HPDE6-E6E7 (cell line): ENCODE measurements around the gene ZBTB40.

ENCODE experiments used
- DNase-seq: peaks from one replicate; pipeline ENCODE4 v3.0.0; 2011; ENCODE audit warnings: missing footprints; ENCODE audit errors: extremely low spot score

The ZBTB40 gene

DNA sequence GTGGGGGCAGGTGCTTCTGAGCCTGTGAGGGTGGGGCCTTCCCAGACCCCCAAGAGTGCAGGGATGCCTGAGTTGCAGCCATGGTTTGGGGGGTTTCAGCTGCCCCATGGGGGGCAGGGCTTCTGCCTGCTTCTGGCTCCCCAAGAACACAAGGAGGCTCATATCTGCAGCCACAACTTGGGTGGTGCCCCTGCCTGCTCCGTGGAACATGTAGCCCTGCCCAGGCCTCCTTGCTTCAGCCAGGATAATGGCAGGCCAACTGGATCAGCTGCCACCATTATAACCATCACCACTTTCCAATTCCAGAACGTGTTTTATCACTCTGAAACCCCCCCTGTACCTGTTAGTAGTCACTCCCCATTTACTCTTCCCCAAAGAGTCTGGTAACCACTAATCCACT is 14.0 kb downstream of the ZBTB40 start:
- no peak for DNase-seq

DNA sequence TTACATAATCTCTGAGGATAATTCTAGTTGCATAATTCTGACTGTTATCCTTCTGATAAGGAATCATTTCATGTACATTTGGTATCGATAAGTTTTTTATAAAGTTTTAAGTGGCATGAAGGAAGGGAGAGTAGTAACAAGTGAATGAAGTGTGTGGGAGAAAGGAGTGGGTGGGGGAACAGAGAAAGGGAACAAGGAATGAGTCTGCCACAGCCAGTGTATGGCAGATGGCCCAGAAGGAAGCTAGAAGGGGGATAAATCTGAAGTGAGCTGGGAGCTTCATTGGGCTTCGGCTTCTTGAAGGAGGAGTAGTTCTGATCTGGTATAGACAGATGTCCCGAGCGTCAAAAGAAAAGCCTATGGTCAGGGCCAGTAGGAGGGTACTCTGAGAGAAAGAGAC is 18.6 kb downstream of the ZBTB40 start:
- DNase-seq = no peak

DNA sequence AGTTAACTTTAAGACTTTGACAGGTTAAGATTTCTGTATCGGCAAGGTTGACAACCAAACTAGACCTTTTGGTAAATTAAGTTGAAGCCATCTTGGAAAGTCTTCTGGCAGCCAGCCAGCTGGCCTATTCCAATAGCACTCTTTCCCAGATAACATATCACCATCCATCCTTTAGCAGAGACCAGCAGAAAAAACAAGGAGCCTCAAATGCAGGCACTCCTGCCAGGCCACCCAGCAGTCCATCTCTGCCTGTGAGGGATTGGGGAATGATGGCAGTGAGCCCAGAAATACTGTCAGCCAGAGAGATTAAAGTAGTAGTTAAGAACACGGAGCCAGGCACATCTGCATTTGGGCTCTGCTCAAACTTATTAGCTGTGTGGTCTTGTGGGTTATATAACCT is 19.4 kb downstream of the ZBTB40 start:
- DNase-seq = no peak

DNA sequence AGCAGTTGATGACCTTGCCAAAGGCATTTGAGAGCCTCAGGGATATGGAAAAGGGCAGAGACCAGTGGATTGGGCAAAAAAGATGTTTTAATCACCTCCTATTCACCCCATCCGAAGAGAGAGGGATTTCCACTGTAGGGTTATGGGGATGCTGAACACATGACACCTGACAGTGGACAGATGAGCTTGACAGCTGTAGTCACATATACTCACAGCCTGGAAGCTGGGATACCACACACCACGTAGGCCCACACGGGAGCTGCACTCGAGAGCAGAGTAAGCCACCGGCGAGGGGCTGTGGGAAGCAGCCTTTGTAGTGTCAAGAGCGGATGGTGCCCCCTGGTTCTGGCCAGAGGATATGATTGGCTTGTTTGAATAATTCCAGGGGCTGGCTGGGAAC is 20.0 kb downstream of the ZBTB40 start:
- no peak for DNase-seq

DNA sequence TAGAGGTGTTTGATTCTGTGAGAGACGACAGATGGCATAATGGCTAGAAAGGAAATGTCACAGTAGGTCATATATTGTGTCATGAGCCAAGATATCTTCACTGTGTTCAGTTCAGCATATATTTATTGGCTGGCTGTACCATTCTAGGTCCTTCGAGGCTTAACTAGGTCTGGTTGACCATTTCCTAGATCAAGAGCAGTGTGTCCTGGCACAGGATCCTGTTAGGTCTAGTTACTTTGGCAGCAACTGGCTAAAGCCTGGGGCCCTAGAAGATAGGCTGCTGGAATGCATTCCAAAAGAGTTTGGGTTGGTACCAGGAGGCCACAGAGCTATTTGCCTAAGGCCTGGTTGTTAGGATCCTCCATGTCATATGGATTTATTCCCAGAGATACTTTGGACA is 20.9 kb downstream of the ZBTB40 start:
- DNase-seq = no peak

DNA sequence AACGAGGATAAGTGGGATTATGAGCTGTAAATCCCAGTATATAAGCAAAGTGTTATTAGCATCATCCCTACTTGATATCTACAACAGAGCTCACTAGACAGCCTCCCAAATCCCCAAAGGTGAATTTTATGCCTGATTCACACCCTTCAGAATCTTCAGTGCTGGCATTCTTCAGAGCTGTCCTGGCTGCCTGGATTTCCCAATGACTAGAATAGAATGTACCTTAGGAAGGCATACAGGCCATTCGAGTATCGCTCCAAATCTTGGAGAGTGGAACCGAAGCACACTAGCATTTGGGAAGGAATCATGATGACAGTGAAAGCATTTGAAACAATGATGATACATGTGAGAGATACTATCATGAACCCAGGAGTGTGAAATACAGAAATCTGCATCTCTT is 22.3 kb downstream of the ZBTB40 start:
- no peak for DNase-seq

DNA sequence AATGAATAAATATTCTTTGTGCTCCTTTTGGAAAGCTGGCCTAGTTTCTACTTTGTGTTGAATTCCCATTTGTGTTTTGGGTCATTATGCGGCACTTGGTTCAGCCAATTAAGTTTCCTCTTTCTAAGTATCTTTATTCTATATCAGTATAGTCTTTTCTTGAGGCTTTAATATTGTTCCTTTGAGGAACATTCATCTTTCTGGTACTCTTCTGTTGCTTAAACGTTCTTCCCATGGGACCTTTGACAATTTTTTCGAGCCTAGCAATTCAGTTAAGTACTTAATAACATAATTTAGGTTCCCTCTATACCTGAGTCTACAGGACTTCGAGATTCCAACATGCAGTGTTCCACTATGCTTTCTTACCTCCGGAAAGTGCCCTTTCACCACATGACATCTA is 24.9 kb downstream of the ZBTB40 start:
- DNase-seq = no peak

DNA sequence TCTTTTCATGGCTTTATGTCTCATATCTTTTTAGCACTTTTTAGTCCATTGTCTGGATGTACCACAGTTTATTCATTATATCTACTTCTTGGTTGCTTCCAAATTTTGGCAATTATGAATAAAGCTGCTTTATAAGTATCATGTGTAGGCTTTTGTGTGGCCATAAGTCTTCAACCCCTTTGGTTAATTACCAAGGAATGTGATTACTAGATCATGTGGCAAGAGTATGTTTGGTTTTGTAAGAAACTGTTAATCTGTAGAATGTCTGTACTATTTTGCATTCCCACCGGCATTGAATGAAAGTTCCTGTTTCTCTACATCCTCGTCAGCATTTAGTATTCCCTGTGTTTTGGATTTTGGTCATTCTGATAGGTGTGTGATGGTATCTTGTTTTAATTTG is 31.5 kb downstream of the ZBTB40 start:
- DNase-seq = no peak

DNA sequence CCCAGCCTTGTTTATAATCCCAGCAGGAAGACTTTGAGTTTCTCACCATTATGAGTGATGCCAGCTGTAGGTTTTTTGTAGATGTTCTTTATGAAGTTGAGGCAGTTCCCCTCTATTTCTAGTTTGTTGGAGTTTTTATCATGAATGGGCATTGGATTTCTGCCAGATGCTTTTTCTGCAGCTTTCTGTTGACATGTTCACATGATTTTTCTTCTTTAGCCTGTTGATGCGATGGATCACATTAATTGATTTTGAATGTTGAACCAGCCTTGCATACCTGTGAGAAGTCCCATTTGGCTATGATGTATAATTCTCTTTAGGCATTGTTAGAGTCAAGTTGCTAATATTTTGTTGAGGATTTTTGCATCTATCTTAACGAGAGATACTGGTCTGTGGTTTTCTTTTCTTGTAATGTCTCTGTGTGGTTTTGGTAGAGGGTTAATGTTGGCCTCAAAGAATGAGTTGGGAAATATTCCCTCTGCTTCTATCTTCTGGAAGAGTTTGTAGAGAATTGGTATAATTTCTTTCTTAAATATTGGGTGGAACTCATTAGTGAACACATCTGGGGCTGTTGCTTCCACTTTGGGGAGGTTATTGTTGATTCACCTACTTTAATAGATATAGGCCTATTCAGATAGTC is 33.2 kb downstream of the ZBTB40 start:
- no peak for DNase-seq

DNA sequence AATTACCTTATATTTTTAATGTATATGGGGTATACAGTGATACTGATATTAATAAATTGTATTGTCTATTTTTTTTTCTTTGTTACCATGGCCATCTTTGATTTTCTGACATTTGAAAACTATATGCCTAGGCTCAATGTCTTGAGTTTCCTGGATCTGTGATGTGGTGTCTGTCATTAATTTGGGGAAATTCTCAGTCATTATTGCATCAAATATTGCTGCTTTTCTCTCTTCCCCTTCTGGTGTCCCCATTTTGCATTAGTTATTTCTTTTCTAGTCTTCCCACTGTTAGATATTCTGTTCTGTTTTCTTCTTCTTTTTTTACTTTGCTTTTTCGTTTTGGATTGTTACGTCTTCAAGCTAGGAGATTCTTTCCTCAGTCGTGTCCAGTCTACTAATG is 33.8 kb downstream of the ZBTB40 start:
- no peak for DNase-seq

DNA sequence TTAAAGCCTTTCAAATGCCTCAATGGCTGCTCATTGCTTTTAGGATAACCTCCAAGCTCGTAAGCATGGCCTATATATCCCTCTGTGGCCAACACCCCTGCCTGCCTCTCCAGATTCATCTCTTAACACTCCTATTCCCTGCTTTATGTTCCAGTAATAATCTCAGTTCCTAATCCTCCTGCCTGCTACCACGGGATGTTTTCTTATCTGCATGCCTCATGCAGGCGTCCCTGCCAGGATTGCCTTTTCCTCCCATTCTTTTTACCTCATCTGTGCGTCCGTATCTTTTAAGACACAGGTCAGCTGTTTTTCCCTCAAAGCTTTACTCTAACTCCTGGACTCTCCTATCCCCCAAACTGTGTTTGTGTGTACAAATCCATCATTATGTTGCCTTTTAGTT is 36.1 kb downstream of the ZBTB40 start:
- no peak for DNase-seq

DNA sequence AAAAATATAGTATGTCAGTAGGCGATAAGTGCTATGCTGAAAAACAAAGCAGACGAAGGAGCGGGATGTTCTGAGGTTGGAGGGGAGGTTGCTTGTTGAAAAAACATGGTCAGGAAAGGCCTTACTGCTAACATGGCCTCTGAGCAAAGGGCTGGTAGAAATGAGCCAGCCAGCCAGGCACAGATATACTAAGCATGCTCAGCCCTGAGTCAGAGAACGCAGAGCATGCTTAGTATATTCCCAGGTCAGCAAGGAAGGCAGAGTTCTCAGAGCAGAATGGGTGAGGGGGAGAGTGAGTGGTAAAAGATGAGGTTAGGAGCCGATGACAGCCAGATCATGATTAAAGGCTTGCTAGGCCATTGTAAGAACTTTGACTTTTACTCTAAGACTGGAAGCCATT is 36.7 kb downstream of the ZBTB40 start:
- no peak for DNase-seq

DNA sequence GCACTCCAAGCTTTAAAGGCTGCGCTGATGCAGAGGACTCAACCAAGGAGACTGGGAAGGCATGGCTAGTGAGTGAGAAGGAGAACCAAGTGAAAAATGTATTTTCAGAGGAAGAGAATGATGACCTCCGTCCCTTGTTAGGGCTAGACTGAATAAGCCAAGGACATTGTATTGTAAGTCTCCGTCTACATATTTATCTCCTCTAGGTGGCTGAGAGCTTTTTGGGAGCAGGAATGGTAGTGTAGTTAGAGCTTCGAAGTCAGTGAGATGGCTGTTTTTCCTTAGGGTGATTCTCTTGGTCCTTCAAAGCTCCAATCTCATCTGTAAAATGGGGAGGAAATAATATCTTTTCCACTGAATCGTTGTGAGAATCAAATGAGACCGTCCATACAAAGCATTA is 37.6 kb downstream of the ZBTB40 start:
- DNase-seq = no peak

DNA sequence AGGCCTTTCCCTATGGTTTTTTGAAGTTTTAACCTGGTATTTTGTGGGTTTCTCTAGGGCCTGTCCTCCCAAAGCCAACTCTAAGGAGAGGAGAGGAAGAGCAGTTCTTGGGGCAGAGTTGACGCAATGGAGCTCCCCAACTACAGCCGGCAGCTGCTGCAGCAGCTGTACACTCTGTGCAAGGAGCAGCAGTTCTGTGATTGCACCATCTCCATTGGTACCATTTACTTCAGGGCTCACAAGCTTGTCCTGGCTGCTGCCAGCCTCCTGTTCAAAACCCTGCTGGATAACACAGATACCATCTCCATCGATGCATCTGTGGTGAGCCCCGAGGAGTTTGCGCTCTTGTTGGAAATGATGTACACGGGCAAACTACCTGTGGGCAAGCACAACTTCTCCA is 38.2 kb downstream of the ZBTB40 start:
- DNase-seq = no peak

DNA sequence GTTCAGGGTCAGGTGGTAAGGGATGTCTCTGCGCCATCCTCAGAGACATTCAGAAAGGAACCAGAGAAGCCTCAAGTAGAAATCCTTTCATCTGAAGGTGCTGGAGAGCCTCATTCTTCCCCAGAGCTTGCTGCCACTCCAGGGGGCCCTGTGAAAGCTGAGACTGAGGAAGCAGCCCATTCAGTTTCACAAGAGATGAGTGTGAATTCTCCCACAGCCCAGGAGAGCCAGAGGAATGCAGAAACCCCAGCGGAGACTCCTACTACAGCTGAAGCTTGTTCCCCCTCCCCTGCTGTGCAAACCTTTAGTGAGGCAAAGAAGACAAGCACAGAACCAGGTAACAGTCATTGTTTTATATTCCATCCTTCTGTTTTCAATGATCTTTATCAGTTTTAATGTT is 38.7 kb downstream of the ZBTB40 start:
- DNase-seq = no peak

DNA sequence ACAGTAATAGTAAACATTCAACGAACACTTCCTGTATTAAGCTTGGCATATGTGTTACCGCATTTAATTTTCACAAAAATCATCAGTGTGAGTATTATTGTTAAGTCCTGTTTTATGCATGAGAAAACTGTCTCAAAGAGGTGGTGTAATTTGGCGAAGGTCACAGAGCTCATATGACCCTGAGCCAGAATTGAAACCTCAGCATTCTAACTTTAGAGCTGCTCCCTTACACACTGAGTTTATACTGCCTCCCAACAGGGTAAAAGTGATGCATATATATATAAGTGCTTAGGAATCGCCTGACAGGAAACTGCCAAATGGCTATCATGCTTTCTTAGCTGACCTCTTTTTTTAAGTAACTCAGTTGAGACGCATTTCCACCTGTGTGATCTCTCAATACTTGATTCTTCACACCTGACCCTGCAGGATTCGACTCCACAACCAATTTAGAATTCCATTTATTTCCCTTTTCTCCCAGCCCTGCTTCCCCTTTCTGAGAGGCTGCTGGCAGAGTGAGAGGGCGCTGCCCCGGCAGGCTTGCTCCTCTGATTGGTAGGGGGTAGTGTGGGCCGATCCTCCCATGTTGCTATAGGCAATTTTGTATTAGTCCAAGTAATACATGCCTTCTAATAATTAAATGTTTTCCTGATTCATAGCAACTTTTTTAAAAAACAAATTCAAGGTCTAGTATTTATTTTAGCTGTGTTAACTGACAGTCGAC is 40.5 kb downstream of the ZBTB40 start:
- DNase-seq = no peak

DNA sequence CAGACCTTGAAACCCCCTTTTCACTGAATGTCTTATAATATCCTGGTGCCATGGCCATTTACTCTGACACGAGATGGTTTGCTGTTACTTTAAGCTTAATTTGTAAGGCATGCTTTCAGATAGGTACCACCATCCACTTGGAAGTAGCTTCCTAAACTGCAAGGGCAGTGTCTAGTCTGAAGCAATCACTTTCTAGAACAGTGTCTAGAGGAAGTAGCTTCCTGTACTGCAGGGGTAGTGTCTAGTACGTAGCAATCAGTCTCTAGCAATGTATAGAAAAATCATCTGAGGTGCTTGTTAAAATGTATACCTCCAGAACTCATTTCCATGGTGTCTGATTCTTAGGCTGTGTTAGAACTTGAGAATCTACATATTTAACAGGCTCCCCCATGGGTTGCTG is 42.5 kb downstream of the ZBTB40 start:
- no peak for DNase-seq

DNA sequence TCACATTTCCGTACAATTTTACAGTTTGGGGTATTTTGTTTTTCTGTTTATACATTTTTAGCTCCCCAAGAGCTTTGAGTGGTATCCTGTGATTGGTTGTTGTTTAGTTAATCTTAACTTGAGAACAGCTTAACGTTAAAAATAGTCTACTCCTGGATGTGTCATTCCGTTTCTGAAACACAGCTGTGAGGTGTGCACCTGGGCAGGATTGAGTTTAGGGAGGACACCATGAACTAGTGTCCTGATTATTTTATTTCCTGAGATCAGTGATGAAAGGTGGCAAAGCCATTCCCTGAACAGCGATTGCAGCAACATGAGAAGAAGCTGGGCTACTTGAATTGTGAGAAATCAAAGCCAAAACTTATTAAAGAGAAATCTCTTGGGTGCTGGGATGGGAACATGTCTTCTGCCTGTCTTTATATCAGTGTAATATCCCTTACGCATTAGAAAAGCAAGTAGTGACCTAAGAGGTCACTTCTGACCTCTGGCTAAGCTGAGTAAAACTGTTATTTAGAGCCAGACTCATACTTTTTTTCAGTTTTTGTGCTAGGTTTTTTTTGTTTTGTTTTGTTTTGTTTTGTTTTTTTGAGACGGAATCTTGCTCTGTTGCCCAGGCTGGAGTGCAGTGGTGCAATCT is 43.4 kb downstream of the ZBTB40 start:
- no peak for DNase-seq

DNA sequence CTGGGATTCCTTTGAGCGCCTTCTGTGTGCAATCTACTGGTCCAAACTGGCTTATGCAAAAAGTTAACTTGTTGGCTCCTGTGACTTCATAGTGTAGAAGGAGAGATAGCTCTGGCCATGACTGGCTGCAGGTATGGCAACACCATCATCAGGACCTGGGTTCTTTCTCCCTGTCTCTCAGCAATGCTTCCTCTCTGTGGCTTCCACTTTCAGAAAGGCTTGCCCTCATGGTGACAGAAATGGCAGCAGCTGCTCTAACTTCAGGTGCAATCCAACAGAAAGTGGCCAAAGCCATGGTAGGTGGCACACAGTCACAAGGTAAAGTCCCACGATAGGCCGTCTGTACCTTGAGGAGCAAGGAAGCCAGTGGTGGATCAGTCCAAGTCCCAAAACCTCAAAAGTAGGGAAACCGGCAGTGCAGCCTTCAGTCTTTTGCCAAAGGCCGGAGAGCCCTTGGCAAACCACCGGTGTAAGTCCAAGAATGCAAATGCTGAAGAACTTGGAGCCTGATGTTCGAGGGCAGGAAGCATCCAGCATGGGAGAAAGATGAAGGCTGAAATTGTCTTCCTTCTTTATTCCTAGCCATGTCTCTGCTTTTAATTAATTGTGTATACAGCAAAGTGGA is 45.0 kb downstream of the ZBTB40 start:
- no peak for DNase-seq

DNA sequence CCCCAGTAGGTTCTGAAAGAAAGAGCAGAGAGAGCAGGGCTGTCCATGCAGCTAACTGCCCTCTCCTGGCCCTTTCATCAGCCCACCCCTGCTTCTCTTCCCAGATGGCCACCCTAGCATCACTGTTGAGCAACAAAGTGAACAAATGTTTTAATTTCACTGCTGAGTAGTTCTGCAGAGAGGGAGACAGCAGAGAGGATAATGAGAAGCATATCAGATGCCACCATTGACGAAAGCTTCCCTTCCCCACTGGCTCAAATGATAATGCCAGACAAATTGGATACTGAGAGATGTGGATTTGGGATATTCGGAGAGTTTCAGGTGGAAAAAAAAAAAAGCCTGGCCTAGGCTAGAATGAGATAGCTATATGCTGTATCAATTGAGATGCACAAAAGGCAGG is 46.8 kb downstream of the ZBTB40 start:
- no peak for DNase-seq

DNA sequence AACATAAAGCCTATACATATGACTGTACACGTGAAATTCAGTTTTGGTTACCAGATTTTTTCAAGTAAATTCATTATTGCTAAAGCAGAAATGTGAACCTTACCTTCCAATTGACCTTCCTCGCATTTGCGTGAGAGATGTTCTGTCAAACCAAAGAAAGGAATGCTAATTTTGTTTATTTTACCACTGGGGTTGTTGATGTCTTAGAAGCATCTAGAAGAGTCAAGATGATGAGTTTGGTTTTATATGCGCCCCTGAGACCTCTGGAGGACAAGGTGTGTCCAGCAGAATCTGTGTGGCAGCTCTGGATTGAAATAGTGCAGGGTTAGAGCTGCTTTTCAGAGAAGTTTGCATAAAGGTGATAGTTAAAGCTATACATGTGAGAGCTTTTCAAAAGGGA is 48.4 kb downstream of the ZBTB40 start:
- no peak for DNase-seq

DNA sequence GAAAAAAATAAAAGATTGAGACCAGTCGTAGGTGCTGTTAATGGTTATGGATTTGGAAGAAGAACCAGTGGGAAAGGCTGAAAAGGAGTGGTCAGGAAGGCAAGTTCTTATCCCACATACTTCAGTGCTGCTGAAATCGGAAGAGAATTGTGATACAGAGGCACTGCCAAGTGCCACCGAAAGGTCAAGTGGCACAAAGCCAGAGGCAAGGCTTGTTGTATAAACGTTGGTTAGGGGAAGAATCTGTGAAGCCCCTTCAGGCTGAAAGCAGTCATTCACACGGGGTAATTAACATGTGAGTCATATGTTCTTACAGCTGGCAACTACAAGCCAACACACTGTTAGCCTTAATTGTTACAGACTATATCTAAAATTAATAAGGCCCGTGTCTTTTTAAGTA is 48.8 kb downstream of the ZBTB40 start:
- DNase-seq = peak; percentile 17

DNA sequence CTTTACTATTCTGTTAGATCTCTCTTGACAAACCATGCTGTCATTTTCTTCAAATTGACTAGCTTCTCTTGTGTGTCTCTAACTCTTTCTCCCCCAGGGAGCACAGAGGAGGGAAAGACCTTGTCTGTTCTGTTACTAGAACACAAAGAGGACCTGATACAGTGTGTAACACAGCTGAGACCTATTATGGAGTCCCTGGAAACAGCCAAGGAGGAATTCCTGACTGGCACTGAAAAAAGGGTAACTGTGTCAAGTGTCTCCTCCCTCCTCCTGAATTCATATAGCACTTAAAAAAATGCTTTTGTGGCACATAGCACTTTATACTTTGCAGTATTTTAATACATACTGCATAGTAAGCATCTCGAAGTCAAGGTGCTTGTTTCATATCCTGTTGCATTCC is 50.6 kb downstream of the ZBTB40 start:
- no peak for DNase-seq
